Fibroblast of peridontal ligament (primary cell): Measurements from ENCODE around the gene MAFG.

Experiments
- DNase-seq: peaks from one replicate; pipeline ENCODE4 v3.0.0-alpha.2; 2010; ENCODE audit errors: extremely low read depth

MAFG gene

GRCh38 chr17:81909966-81910839 is 17.3 kb downstream of the MAFG start:
- no peak for DNase-seq

GRCh38 chr17:81909231-81909630 is 18.3 kb downstream of the MAFG start:
- DNase-seq = no peak

DNA sequence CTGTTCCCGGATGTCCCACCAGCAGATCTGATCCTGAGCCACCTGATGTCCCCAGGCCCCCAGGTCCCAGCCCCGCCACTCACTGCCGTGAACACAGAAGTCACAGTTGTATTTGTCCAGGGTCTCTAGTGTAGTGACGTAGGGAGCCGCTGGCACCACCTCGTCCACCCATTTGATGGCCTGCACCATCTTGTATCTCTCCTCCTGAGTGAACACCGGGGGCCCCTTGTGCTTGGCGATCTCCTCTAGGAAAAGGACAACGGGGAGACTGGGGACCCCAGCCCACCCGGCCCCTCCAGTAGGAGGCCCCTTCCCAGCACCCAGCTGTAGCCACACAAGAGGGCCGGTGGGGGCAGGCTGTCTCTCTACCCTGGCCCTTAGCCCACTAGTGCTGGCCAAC is 18.7 kb downstream of the MAFG start:
- DNase-seq = no peak

DNA sequence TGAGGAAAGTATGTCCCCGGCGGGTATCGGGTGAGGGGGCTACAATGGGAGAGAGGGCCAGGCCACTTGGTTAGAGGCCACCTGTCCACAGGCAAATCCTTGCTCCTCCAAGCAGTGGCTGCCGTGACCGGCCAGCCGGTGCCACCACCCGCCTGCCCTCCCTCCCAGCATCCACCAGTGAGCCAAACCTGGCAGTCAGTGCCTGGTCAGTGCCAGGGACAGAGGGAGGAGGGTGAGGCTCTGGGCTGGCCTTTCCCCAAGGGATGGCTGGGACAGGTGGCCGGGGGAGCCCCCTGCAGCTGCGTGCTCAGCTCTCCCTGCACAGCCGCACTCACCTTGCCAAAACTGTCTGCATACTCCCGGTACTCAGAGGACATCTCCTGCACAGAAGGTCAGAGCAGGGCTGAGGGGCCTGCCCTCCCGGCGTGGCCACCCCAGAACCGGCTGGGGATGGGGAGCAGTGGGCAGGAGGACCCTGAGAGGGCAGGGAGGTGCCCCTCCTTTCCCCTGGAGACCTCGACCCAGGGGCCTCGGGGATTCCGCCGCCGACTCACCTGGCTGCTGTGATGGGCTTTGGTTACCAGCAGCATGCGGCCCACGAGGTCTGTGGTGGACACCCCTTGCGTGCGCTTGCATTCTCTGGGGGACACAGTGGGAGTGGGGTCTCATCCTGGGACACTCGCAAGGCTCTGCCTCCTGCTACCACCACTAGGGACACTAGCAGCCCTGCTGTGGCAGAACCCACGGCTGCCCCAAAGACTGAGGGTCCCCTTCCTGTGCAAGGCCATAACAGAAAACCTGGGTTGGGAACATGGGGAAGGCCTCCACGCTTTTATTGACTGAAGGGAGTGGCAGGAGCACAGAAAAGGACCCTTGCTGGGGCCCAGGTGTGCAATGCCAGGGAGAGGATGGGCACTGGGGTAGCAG is 20.1 kb downstream of the MAFG start:
- DNase-seq = no peak

GRCh38 chr17:81906476-81907218 is 20.9 kb downstream of the MAFG start:
- DNase-seq = no peak

DNA sequence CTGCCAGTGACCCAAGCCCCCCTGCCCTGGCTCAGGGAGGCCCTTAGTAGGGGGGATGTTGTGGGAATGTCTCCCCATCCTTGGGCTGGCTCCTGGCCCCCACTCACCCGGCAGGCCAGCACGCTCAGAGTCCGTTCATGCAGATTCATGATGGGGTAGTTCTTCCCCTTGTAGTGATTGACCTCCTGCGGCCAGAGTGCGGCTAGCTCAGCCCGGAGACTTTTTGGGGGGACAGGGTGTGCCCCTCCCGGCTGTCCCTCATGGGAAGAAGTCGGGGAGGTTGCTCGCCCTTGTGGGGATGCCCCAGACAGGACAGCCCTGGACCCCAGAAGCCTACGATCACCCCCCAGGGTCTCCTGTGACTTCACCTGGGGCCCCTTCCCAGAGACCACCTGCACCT is 21.5 kb downstream of the MAFG start:
- no peak for DNase-seq

DNA sequence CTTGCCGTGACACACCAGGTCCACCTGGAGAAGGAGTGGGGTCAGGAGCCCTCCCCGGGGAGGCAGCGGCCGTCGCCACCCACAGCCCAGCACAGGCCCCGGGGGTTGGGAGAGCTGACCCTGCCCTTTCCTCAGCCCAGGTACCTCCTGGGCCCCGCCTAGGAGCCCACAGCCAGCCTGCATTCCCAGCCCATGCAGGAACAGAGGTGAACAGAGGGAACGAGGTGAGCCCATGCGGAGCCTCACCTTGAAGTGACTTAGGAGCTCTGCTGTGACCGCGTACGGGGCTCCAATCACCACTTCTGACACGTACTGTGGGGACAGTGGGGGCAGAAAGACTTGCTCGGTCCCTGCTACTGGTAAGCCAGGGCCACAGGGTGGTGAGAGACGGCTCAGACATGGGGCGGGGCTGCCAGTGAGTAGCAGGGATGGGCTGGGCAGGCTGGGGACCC is 22.1 kb downstream of the MAFG start:
- DNase-seq = no peak

GRCh38 chr17:81904600-81905423 is 22.7 kb downstream of the MAFG start:
- no peak for DNase-seq

GRCh38 chr17:81903896-81904599 is 23.5 kb downstream of the MAFG start:
- no peak for DNase-seq

GRCh38 chr17:81903415-81903831 is 24.1 kb downstream of the MAFG start:
- no peak for DNase-seq

DNA sequence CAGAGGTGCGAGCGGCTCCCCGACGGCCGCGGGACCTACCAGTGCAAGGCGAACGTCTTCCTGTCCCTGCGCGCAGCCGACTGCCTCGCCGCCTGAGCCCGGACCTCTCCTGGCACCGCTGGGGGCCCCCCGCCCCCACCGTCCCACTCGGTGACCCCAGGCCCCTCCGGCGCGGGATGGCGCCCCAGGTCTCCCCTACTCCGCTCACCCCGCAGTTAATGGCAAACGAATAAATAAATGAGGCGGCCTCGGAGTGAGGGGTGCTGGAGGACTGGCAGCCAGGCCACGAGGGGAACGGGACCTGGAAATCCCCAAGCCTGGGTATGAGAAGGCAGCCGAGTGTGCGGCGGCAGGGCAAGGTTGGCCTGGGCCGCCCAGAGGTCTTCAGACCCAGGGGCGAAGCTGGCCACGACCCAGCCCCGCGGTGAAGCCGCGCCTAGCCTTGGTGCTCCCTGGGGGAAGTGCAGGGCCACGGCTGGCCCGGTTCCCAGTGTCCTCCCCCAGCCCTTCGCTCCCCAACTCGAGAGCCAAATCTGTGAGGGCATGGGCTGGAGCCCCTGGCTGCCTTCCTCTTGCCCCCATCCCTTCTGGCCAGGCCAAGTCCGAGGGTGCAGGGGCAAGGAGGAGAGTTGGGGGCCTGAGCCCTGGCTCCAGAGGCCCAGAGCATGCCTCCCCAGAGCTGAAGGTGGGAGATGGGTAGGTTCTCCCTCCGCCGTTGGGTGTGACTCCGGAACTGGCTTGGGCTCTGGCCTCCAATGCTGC is 24.7 kb downstream of the MAFG start:
- no peak for DNase-seq

DNA sequence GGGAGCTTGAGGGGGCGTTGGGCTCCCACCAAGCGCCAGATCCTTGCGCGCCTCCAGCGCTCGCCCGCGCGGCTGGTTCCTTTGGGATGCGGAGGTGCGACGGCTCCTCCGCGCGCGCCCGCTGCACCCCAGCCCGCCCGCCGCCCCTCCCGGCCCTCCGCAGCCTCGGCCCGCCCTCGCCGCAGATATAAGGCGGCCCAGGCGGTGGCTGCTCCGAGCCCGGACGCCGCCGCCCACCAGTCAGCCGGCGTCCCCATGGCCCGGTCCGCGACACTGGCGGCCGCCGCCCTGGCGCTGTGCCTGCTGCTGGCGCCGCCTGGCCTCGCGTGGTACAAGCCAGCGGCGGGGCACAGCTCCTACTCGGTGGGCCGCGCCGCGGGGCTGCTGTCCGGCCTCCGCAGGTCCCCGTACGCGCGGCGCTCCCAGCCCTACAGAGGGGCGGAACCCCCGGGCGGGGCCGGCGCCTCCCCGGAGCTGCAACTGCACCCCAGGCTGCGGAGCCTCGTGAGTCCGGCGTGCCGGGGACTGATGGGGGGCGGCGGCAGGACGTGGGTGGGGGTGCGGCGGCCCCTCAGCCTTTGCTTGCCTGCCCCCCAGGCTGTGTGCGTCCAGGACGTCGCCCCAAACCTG is 25.4 kb downstream of the MAFG start, which contains the start of gene NPB:
Gene NPB (plus strand): TSS at position 216 of the 630 bp plus-strand sequence. CDS start 40 bp downstream, at position 256.
- DNase-seq = no peak

- no peak for DNase-seq
These were observed 26.1 kb downstream of the MAFG start for GRCh38 chr17:81901167-81902022.

DNA sequence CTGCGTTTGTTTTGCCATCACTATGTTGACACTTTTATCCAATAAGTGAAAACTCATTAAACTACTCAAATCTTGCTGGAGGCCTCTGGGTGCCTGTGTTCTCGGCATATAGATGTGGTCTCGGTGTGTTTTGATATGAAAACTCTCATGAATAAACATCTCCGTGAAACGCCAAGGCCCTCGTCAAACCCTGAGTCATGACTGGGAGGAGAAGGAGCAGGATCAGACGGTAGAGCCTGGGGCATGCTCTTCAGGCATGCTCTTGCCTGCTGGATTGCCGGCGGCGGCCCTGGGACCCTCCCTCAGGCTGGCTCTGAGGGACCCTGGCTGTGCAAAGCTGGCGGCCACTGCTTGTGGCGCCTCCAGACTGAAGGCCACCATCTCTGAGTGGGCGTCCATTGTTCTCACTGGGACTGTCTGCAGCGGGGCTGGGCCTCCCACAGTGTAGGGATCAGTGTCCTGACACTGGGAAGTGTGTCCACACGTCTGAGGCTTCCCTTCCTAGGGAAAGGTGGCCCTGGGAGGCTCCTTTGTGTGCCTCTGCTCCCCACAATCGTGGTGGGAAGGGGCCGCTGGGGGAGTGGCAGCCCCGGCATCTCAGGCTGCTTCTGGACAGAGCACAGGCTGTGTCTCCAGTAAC is 27.2 kb downstream of the MAFG start:
- DNase-seq = peak; percentile 19

GRCh38 chr17:81899514-81900166 is 27.9 kb downstream of the MAFG start:
- no peak for DNase-seq

GRCh38 chr17:81898885-81899284 is 28.6 kb downstream of the MAFG start:
- no peak for DNase-seq
